ENCODE data around the gene STK32A. TPM values are rescaled to one million over a fixed set of nuclear protein-coding genes. Genes with fewer than 3 reads are reported as not detected.

Gene STK32A
- total RNA-seq, 2 experiments from 2014 or later: not detected

DNA sequence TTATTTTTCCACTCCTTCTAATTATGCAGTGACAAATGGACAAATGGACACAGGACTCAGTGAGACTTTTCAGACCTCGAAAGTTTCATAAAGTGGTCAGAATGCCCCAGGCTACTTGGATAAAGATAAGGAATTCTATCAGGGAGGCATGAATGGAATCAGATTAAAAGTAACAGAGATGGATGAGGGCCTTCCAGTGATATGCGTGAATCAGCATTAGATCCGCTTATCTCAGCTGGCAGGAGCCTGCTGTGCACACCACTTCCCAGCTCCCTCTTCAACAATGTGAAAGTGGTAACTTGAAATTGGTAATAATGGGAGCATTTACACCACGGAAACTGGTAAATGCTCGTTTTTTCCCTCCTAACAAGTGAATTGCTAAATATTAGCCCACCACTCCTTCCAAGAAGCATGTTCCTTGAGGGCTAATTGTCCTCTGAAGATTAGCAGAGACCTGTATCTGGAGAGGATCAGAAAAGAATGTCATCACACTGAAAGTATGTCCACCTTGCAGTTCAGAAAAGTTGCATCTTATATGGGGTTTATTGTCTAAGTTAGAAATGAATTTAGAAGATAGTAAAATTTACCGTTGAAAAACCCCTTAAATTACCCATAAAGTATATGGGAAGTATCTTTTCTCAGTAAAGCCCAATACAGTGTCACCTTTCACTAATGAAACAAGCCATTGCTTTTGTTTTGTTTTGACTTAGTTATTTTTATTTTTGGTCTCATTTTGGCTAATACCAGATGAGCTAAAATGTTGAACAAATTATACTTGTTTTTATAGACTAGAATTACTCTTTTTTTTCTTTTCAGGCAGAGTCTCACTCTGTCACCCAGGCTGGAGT is 149.7 kb downstream of the STK32A start:
- ChIA-PET CTCF (no interaction called here), POLR2A (no interaction called here)

DNA sequence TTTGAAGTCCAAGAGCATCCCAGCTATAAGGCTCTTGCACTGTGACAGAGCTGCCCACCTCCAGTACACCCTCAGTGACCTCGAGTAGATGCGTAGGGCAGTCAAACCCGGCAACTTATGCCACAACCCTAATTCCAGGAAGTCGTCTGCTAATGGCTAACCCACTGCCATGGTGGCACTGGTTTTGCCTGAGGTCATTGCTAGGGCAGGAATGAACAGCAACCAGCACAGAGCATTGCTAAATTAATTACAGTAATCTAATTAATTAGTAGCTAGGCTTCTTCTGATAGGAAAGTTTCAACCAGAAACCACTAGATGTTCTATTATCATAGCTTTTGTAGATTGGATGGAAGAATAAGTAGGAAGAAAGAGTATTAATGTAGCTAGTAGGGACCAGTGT is 152.3 kb downstream of the STK32A start:
- ChIA-PET CTCF (no interaction called here), POLR2A (no interaction called here)

DNA sequence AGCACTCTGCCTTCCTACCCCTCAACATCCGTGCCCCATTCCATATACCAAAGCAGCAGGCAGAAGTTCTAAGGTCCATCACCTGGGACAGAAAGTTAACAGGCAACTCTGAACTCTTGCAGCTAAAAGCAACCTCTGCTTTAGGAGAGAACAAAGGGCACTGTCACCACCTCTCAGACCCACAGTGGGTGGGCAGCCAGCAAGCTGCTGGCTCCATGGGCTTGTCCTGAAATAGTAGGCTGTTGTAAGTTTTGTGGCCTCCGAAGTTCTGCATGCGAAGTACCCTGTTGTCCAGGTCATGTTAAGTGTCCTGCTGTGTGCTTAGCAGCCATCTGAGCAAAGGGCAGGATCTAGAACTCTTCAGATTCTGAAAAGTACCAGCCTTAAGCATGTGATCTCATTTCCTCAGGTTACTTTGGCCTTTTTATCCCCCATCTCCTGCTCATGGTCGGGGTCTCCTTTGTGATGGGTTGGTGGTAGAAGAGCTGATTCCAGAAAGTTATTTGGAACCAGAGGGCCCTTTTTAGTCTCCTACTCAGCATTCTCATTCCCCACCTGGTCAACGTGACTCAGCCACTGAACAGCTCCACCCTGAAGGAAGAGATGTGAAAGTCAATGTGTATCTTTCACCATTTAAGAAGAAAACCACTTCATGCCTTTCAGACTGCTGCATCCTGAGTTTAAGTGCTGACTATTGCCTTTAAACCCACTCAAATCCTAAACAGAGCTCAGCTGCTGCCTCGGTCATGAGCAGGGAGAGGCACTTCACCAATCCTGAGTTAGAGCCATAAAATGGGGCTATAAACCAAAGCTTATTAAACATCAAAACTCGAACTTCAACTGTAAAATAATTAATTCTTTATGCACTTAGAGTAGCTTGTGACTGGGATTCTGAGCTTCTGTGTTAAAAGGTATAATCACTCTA is 153.6 kb downstream of the STK32A start:
- CTCF ChIA-PET: no interaction called here
- POLR2A ChIA-PET: no interaction called here

DNA sequence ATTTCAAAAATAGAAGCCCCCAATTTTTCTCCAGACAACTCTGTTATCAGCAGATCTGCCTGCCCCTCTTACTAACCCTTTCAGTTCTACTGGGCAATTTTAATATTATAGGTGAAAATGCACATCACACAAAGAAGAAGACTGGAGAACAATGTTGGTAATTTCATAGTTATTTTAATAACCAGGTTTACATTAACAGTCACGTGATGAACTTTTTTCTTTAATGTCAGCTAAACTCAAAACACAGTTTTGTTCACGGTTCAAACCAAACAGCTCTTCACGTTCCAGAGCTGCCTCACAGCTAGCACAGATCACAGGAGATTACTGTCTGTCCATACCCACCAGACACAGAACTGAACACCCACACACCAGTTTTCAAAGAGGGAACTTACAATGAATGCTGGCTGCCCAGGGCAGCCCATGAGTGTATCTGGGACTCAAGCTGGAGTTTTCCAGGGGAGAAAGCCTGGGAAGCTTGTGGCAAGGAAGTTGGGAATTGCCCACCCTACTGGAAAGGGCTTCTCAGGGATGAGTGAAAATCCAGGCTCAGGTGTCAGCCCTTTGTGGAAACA is 155.9 kb downstream of the STK32A start:
- CTCF ChIA-PET: no interaction called here
- POLR2A ChIA-PET: no interaction called here

DNA sequence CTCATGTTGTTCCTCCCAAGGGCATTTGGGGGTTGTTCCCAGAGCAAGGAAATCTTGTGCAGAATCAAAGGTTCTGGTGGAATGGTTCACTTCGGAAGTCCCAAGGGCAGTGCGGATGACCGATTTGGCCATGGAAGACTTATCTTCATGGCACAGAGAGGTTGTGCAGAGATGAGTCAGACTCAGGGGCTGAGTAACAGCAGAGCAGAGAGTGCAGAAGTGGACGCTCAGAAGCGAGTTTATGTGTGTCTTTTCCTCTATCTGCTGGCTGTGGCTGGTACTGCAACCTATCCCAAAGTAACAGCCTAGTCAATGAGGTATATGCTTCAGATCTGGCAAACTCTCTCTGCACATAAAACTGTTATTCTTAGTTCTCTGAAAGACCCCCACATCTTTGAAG is 157.0 kb downstream of the STK32A start:
- CTCF ChIA-PET: no interaction called here
- POLR2A ChIA-PET: no interaction called here

DNA sequence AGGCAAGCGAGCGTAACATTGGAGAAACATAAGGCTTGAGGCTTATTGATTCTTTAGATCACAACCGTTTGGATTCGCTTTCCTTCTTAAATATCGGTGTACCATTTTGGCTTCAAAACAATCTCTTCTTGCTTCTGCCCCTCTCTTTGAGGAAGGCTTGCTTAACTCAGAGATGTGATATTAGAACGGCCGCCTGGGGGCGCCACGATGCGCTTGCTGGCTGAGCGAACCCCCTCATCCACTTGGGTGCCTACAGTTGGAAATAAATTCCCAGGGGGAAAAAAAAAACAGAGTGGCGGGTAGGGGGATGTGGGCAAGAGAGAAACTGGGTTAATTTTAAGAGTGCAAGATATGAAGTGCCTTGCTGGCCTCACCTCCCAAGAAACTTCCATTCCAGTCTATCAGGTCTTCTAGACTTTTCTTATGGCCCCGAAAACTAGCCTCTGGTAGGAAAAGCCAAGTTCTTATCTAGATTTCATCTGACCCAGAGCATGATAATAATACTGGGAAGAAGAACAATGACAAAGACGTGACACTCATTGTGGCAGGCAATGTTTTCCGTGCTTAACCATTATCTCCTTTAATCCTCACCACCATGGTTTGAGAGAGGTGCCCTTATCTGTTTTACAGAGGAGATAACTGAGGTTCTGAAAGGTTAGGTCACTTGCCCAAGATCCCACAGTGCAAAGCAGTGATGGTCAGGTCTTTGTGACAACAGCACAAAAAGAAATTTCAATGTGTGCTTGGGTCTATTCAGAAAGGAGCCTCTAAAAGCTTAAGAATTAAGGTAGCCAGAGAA is 159.2 kb downstream of the STK32A start:
- POLR2A ChIA-PET: no interaction called here
- CTCF ChIA-PET: no interaction called here

DNA sequence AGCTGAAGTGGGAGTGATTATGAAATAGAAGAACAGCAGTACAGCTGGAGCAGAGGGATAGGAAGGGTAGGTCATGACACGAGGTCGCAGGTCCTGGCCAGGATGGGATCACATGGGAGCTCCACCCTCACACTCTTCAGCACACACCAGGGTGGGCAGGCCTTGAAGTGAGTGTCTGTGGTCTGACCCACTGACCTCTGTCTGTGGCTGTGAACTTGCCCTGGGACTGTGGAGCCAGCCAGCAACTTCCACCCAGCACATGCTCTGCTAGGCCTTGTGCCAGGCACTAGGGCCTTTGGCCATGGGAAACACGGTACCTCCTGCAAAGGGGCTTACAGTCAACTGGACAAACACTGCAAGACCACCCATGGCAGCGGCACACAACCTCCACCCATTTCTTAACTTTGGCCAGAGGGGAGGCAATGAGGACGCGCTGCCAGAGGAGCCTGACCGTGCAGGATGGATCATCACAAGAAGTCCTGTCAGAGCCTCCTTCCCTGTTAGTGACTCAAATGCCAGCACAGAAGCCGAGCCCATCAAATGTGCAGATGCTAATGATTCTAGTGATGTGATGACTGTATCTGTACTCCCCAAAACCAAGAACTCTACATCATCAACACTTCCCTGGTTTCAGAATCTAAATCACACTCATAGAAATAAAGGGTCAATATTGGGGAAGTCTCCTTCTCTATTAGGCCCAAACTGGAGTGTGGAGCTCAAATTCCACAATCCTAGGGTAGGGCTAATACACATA is 161.4 kb downstream of the STK32A start:
- ChIA-PET CTCF (no interaction called here), POLR2A (no interaction called here)

DNA sequence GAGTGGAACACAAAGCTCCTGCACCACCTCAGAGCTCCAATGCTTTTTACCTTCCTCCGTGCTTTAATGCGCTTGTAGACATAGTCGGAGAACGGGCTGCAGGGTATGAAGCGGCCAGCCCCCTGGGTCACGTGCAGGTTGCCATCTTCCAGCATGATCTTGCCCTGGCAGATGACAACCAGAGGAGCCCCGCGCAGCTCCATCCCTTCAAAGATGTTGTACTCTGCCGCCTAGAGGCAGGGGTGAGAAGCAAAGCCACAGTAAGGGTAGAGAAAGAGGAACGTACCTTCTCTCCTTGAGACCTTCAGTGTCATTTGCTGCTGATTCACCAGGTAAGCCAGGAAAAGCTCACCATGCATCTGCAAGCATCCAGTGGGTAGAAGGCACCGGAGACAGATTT is 162.8 kb downstream of the STK32A start:
- ChIA-PET CTCF (no interaction called here), POLR2A (no interaction called here)

DNA sequence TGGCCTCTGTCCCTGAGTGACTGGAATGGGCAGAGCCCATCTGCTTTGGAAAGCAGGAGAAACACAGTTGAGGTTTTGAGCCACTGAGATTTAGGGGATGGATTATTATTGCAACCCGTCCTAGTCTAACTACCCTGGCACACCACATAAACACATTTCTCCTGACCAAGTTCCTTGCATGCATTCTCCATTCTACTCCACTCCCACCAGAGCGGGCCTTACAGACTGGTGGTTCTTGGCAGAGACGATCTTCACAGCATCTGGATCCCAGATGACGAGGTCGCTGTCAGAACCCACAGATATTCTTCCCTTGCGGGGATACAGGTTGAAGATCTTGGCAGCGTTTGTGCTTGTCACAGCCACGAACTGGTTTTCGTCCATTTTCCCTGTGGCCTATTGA is 164.0 kb downstream of the STK32A start:
- ChIA-PET CTCF (no interaction called here), POLR2A (no interaction called here)

DNA sequence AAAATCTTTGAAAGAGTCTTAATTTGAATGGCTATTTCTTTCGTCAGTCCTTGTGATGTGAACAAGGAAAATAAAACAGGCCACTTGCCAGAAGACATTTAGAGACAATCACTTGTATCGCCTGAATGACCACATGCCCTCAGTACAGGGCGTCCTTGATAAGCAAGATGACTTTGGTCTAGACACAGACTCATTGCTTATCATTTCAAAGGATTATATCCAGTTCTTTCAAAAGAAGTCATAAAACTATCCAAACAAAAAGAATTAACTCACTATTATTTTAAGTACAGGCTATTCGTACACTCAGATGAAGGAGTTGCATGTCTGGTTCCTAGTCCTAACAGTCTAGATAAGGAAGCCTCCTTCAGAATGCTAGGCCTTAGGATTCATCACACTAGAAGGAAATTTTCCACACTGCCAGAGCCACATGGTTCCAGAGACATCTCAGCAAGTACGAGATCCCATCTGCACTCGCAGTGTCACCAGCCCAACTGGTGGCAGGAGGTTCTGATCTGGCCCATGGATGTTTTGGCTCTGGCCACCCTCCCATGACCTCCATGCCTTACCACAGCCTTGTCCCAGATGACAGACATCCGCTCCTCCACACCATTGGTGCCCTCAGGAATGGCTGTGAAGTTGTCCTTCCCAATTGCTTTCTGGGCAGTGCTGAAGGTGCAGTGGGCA is 165.4 kb downstream of the STK32A start:
- ChIA-PET POLR2A (no interaction called here), CTCF (no interaction called here)

DNA sequence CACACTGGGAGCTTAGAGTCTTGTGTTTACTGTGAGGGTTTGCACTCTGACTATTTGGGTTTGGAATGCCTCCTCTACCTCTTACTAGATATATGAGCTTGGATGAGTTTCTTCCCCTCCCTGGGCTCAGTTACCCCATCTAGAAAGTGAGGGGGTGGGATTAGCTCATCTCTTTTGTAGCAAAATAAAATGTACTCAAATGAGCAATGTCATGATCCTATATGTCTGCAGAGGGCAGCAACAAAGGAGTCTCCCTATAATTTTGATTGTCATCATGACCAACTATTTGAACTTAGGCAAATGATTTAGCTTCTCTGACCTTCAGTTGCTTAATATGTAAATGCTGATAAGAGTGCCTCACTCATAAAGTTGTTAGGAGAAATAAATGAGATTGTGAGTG is 166.1 kb downstream of the STK32A start:
- ChIA-PET CTCF (no interaction called here), POLR2A (no interaction called here)

DNA sequence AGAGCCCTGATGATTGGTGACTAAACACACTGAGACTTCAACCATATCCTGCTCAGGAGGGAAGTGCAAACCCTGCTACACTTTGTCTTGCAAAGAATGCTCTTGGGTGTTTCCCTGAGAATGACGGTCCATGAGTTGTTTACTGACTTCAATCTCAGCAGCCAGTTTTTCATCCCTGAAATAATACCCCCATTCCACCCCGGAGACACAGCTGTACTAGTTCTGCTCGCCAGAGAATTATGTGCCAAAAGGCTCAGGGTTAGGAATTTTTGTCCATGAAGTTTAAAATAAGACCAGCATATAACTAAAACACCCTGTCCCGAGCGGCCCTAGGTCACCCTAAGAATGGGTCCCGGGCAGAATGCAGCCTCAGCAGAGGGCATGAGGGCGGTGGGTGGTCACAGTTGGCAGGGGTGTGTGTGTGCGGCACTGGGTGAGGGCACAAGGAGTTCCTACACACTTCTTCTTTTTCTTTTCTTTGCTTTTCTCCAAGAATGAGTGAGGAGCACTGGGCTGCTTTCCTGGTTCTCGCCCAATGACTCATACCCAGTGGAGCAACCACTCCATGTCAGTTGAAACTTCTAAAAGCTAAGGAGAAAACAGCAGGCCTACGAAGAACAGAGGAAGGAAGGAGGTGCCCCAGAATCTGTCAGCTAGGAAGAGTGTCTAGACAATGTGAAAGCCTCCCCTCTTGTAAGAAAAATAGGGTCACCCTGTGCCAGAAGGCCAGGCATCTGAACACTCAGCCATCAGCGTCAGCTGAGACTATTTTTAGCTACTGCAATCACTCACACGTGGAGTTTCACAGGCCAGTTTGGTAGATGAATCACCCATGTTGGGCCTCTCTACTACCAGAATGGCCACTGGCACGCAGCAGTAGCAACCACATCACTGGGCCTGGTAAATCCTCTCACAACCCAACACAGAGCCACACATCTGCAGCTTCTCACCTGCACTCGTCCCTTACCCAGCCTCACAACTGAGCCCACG is 169.1 kb downstream of the STK32A start:
- POLR2A ChIA-PET: no interaction called here
- CTCF ChIA-PET: no interaction called here

DNA sequence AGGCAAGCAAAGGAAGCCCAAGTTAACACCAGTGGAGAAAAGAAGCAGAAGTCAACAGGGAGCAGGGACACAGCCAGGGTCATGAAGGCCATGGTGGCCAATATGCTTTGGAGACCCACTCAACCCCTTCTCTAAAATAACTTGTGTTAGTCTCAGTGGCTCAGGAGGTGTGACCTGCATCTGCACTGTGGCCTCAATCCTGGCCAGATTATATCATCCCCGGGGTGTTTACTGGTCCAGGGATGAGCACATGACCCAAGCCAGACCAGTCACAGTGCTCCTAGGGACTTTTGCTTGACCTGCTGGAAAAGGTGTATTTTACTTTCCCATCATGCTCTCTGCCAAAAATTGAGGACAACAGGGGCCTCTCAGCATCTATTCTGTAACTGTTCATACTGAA is 169.9 kb downstream of the STK32A start:
- ChIA-PET CTCF (no interaction called here), POLR2A (no interaction called here)

DNA sequence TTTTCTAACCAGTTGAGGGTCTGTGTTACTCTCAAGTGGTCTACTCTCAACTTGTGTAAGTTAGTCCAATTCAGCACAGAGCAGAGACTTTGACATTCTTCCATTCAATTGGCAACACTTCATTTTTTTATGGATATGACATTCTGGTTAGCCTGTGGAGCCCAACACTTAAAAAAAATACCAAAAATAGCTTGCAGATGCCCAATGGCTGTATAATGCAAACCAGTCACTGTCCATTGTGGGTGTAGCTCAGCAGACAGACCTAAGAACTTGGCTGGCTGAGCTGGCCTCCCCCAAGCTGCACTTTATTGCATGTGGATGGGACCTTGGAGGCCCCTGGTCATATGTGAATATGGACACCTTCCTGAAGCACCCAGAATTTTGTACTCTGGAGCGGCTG is 171.8 kb downstream of the STK32A start:
- ChIA-PET CTCF (no interaction called here), POLR2A (no interaction called here)

DNA sequence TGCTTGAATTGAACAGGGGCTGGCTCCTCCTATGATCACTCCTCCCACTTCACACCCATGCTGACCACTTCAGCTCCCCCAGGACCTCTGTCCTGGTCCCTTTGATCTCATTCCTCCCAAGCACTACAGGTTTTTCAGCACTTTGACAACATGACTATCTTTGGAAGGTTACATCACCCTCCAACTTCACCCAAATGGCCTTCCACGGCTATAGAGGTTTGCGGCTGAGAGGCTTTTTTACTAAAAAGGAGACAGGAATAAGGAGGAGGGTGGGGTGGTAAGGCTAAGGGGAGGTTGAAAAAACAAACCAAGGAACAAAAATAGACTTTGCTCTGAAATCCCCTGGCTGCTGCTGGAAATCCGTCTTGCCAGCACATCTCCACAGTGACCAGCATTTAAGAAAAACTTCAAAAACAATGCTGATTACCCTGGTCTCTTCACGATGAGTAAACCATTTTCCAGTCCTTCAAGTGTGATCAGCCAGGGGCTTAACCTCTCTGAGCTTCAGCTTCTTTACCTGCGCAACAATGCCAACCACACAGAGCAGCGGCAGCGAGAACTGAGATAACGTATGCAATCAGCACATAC is 172.4 kb downstream of the STK32A start:
- ChIA-PET POLR2A (no interaction called here), CTCF (no interaction called here)

DNA sequence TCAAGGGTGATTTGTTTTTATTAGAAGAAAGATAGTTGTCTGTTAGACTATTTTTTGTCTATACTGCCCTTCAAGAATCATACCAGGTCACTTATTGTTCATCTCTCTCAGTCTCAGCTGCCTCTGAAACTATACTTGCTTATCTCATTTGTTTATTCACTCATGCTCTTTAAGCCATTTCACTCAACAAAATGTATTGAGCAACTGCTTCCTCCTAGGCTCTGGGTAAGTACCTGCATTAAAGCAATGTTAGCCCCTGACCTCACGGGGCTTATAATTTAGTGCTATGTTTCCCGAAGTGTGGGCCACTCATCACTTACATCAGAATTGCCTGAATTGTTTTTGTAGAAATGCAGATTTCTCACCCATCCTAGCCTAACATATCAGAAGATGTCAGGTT is 174.2 kb downstream of the STK32A start:
- ChIA-PET POLR2A (no interaction called here), CTCF (no interaction called here)

DNA sequence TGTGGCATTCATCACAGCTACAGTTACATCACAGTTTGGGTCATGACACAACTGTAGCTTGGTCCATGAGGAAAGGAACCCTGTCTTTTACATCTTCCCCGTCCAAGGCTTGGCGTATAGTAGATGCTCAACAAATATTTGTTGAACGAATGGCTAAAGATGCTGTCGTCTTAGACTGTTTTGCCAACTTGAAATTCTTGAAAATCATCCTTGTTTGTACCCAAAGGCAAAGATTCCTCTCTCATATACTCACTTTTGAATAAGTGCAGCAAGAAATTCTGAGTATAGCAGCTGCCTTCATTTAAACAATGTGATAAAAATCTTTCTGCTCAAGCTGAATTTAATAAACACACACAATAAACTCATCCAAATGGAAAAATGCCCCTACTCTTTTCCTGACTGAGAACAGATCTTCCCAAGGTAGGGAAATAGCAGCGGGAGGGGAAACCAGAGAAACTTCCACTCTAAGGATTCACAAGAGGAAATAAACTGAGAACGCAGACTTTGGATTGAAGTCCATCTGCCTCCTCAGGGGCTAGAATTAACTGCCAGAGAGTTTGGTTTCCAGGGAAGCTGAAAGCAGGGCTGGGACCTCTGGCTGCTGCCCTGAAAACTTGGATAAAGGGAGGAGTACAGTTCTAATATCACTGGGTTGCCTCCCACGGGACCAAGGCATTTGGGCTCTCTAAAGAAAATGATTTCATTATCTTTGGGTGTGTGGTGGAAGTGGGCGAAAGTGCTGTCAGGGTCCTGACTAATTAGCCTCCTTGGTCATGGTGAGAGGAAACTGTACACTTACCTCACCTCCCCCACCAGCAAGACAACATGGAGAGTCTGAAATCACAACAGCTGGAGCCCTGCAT is 175.9 kb downstream of the STK32A start:
- ChIA-PET POLR2A (no interaction called here), CTCF (no interaction called here)

Measured in activated CD8-positive, alpha-beta memory T cell treated with anti-CD3 and anti-CD28 coated beads for 36 hours (primary cell).